Trophoblast cell (in vitro differentiated cells and primary cell): Measurements from ENCODE around the gene ATP8B3.

Experiments
- DNase-seq, 2 donors: peaks; one replicate each; pipeline ENCODE4 v3.0.0-alpha.2; 2016
- H2AFZ ChIP-seq: 2 replicates; pipeline ENCODE4 v1.6.1; 2013; ENCODE audit warnings: low read length, moderate library complexity, mild to moderate bottlenecking; ENCODE audit not compliant: insufficient read depth, poor library complexity
- H2AK5ac ChIP-seq: 2 replicates; pipeline ENCODE4 v1.6.1; 2013; ENCODE audit warnings: mild to moderate bottlenecking, low read length
- H2BK120ac ChIP-seq: 2 replicates; pipeline ENCODE4 v1.6.1; 2013; ENCODE audit warnings: low read length, mild to moderate bottlenecking, moderate library complexity; ENCODE audit not compliant: insufficient read depth, poor library complexity
- H2BK12ac ChIP-seq: 2 replicates; pipeline ENCODE4 v1.6.1; 2013; ENCODE audit warnings: mild to moderate bottlenecking, low read length, moderate library complexity
- H2BK5ac ChIP-seq: 2 replicates; pipeline ENCODE4 v1.6.1; 2013; ENCODE audit warnings: low read length, low read depth, moderate library complexity, mild to moderate bottlenecking; ENCODE audit not compliant: poor library complexity
- H3K14ac ChIP-seq: 2 replicates; pipeline ENCODE4 v1.6.1; 2013; ENCODE audit warnings: mild to moderate bottlenecking, low read length
- H3K18ac ChIP-seq: 2 replicates; pipeline ENCODE4 v1.6.1; 2013; ENCODE audit warnings: mild to moderate bottlenecking, low read length
- H3K23ac ChIP-seq: 2 replicates; pipeline ENCODE4 v1.6.1; 2013; ENCODE audit warnings: low read length
- H3K27ac ChIP-seq: 2 replicates; pipeline ENCODE4 v1.5.1; 2013; ENCODE audit warnings: low read depth, mild to moderate bottlenecking, inconsistent platforms, low read length, moderate library complexity
- H3K27me3 ChIP-seq: 2 replicates; pipeline ENCODE4 v1.6.1; 2013; ENCODE audit warnings: inconsistent platforms, mild to moderate bottlenecking, low read length, moderate library complexity; ENCODE audit not compliant: insufficient read depth
- H3K36me3 ChIP-seq, 2 experiments: 1 replicate in 1 of 2; 2 replicates in 1 of 2; pipeline ENCODE4 v1.6.1; 2013; ENCODE audit warnings: low read length in 2 of 2, mild to moderate bottlenecking in 2 of 2, moderate library complexity in 1 of 2; ENCODE audit not compliant: insufficient read depth in 2 of 2, control insufficient read depth in 1 of 2
- H3K4ac ChIP-seq: 2 replicates; pipeline ENCODE4 v1.6.1; 2013; ENCODE audit warnings: low read depth, mild to moderate bottlenecking, low read length, moderate library complexity
- H3K4me1 ChIP-seq, 2 experiments: 1 replicate in 1 of 2; 2 replicates in 1 of 2; pipeline ENCODE4 v1.6.1; 2013; ENCODE audit warnings: low read length in 2 of 2, mild to moderate bottlenecking in 2 of 2, moderate library complexity in 1 of 2; ENCODE audit not compliant: insufficient read depth in 2 of 2, control insufficient read depth in 1 of 2
- H3K4me2 ChIP-seq: 2 replicates; pipeline ENCODE4 v1.6.1; 2013; ENCODE audit warnings: inconsistent platforms, mild to moderate bottlenecking, low read length, moderate library complexity
- H3K4me3 ChIP-seq: 2 replicates; pipeline ENCODE4 v1.5.1; 2013; ENCODE audit warnings: mild to moderate bottlenecking, low read depth, low read length, inconsistent platforms
- H3K79me1 ChIP-seq: one replicate; pipeline ENCODE4 v1.6.1; 2013; ENCODE audit warnings: low read length
- H3K79me2 ChIP-seq: 2 replicates; pipeline ENCODE4 v1.6.1; 2013; ENCODE audit warnings: low read length, mild to moderate bottlenecking; ENCODE audit not compliant: control insufficient read depth, insufficient read depth, poor library complexity
- H3K9ac ChIP-seq: 2 replicates; pipeline ENCODE4 v1.6.1; 2013; ENCODE audit warnings: mild to moderate bottlenecking, low read length
- H3K9me3 ChIP-seq: 2 replicates; pipeline ENCODE4 v1.6.1; 2013; ENCODE audit warnings: low read depth, mild to moderate bottlenecking, control low read depth, inconsistent platforms, low read length; ENCODE audit not compliant: insufficient read depth
- H4K12ac ChIP-seq: 2 replicates; pipeline ENCODE4 v1.6.1; 2013; ENCODE audit warnings: low read depth, mild to moderate bottlenecking, low read length, moderate library complexity
- H4K8ac ChIP-seq: 2 replicates; pipeline ENCODE4 v1.6.1; 2013; ENCODE audit warnings: low read depth, mild to moderate bottlenecking, low read length, moderate library complexity
- H4K91ac ChIP-seq: one replicate; pipeline ENCODE4 v1.6.1; 2013; ENCODE audit warnings: low read depth, mild to moderate bottlenecking, low read length, moderate library complexity
- WGBS: extraction: QIAGEN DNeasy Blood & Tissue Kit; methylation state at CpG from one replicate; pipeline ENCODE4 v1.1.7; 2013; ENCODE audit warnings: missing lambda C conversion rate; ENCODE audit not compliant: insufficient read length, insufficient coverage; ENCODE audit errors: extremely low coverage; 5-methylcytosine and 5-hydroxymethylcytosine counted together

ATP8B3 gene

GRCh38 chr19:1851654-1852580 lies 39.8 kb upstream of the ATP8B3 start:
- H2AFZ ChIP-seq: no peak overlapping the region

GRCh38 chr19:1850809-1851653 lies 39.0 kb upstream of the ATP8B3 start:
- peaks cover 5% of the 10 kb centered on the region for H3K9me3 ChIP-seq
- no peak overlapping the region for H3K27ac ChIP-seq
- peaks cover 13% of the 10 kb centered on the region for H3K79me1 ChIP-seq
- no peak overlapping the region for H2BK12ac ChIP-seq
- H4K91ac ChIP-seq: no peak overlapping the region
- H3K4me3 ChIP-seq: no peak overlapping the region
- no peak overlapping the region for H4K8ac ChIP-seq
- no peak overlapping the region for H3K9ac ChIP-seq
- no peak overlapping the region for H2BK120ac ChIP-seq
- no peak overlapping the region for H3K18ac ChIP-seq
- no peak overlapping the region for H3K4ac ChIP-seq
- peaks cover 14% of the 10 kb centered on the region for H3K79me2 ChIP-seq
- H2AK5ac ChIP-seq: no peak overlapping the region
- H3K23ac ChIP-seq: no peak overlapping the region
- no CpG with 5 or more reads among the region's 31 CpGs for WGBS
- DNase-seq: peak; percentile 21 to 51
- H2BK5ac ChIP-seq: no peak overlapping the region
- H3K4me2 ChIP-seq: no peak overlapping the region
- no peak overlapping the region for H3K14ac ChIP-seq
- H3K4me1 ChIP-seq: peaks cover 18 to 19% of the 10 kb centered on the region in 2 experiments
- H2AFZ ChIP-seq: no peak overlapping the region
- no peak overlapping the region for H4K12ac ChIP-seq
- H3K27me3 ChIP-seq: no peaks in the 10 kb centered on the region
- H3K36me3 ChIP-seq: peaks cover 0 to 3% of the 10 kb centered on the region in 2 experiments

More at GRCh38 chr19:1851654-1852580, 39.8 kb upstream of the ATP8B3 start:
- Histone ChIP-seq H3K36me3 (peaks cover 0 to 3% of the 10 kb centered on the region in 2 experiments), H3K79me1 (peaks cover 13% of the 10 kb centered on the region), H2BK12ac (no peak overlapping the region), H3K79me2 (peaks cover 12% of the 10 kb centered on the region), H3K27me3 (no peaks in the 10 kb centered on the region), H3K4me2 (no peak overlapping the region), H2BK5ac (no peak overlapping the region), H4K12ac (no peak overlapping the region), H3K14ac (no peak overlapping the region), H3K27ac (no peak overlapping the region), H3K9ac (no peak overlapping the region), H3K9me3 (peaks cover 5% of the 10 kb centered on the region), H3K4me3 (no peak overlapping the region), H3K23ac (no peak overlapping the region), H4K8ac (no peak overlapping the region), H2BK120ac (no peak overlapping the region), H4K91ac (no peak overlapping the region), H3K4ac (no peak overlapping the region), H2AK5ac (no peak overlapping the region), H3K4me1 (peaks cover 17 to 20% of the 10 kb centered on the region in 2 experiments), H3K18ac (no peak overlapping the region)
- DNase-seq: no peak
- WGBS: no CpG with 5 or more reads among the region's 66 CpGs

GRCh38 chr19:1849886-1850398 lies 37.9 kb upstream of the ATP8B3 start:
- Histone ChIP-seq H3K9me3 (peaks cover 8% of the 10 kb centered on the region), H4K12ac (no peak overlapping the region), H3K4me2 (no peak overlapping the region), H3K4ac (no peak overlapping the region), H3K27me3 (no peaks in the 10 kb centered on the region), H2BK5ac (no peak overlapping the region), H4K8ac (no peak overlapping the region), H3K4me3 (no peak overlapping the region), H3K9ac (no peak overlapping the region), H2AFZ (no peak overlapping the region), H3K79me2 (peaks cover 13% of the 10 kb centered on the region), H3K14ac (no peak overlapping the region), H4K91ac (no peak overlapping the region), H3K18ac (no peak overlapping the region), H3K23ac (no peak overlapping the region), H3K79me1 (peaks cover 11% of the 10 kb centered on the region), H2AK5ac (no peak overlapping the region), H2BK120ac (no peak overlapping the region), H3K36me3 (peaks cover 5 to 7% of the 10 kb centered on the region in 2 experiments), H2BK12ac (no peak overlapping the region), H3K4me1 (peaks cover 11% of the 10 kb centered on the region in 2 experiments), H3K27ac (no peak overlapping the region)
- no peak for DNase-seq
- no CpG with 5 or more reads among the region's 10 CpGs for WGBS

- DNase-seq: no peak
- no peak overlapping the region for H3K23ac ChIP-seq
These were observed 37.0 kb upstream of the ATP8B3 start for GRCh38 chr19:1849132-1849474.

More at GRCh38 chr19:1849132-1849474, 37.0 kb upstream of the ATP8B3 start:
- no peak overlapping the region for H3K4ac ChIP-seq
- no peak overlapping the region for H2BK120ac ChIP-seq
- H3K9ac ChIP-seq: no peak overlapping the region
- H3K9me3 ChIP-seq: peaks cover 9% of the 10 kb centered on the region
- no peak overlapping the region for H3K18ac ChIP-seq
- H3K27ac ChIP-seq: no peak overlapping the region
- H2BK12ac ChIP-seq: no peak overlapping the region
- peaks cover 11% of the 10 kb centered on the region for H3K79me1 ChIP-seq
- peaks cover 7 to 10% of the 10 kb centered on the region in 2 experiments for H3K36me3 ChIP-seq
- no peak overlapping the region for H2AK5ac ChIP-seq
- peaks cover 7 to 9% of the 10 kb centered on the region in 2 experiments for H3K4me1 ChIP-seq
- H4K8ac ChIP-seq: no peak overlapping the region
- no peaks in the 10 kb centered on the region for H3K27me3 ChIP-seq
- no peak overlapping the region for H3K14ac ChIP-seq
- WGBS: no CpG with 5 or more reads among the region's 5 CpGs
- no peak overlapping the region for H2BK5ac ChIP-seq
- H4K91ac ChIP-seq: no peak overlapping the region
- H2AFZ ChIP-seq: no peak overlapping the region
- H3K79me2 ChIP-seq: peaks cover 12% of the 10 kb centered on the region
- no peak overlapping the region for H3K4me3 ChIP-seq
- H3K4me2 ChIP-seq: no peak overlapping the region
- no peak overlapping the region for H4K12ac ChIP-seq
